K562 (cell line): ENCODE data around the gene ECI1. TPM values are rescaled to one million over a fixed set of nuclear protein-coding genes. Genes with fewer than 3 reads are reported as not detected.

ENCODE experiments used
- ATF3 ChIP-seq, 2 experiments: fragments of 450-650 bp in 1 of 2; sonication (generic) in 1 of 2; formaldehyde crosslinking in 1 of 2; IDR thresholded peaks in 1 of 2; conservative IDR thresholded peaks in 1 of 2; 2 replicates each; pipeline versions ENCODE4 v1.6.1 to v1.8.1; 2016 to 2023; ENCODE audit warnings: mild to moderate bottlenecking in 2 of 2, moderate library complexity in 2 of 2, inconsistent platforms in 1 of 2, missing genetic modification reagents in 1 of 2
- PHF8 ChIP-seq: fragments of 200-600 bp; sonication (generic); IDR thresholded peaks from 2 replicates; pipeline ENCODE4 v1.6.1; 2012; ENCODE audit warnings: mixed run types, mild to moderate bottlenecking, inconsistent platforms, low read length, moderate library complexity, borderline replicate concordance
- TAF15 ChIP-seq: fragments of 200-400 bp; formaldehyde crosslinking; IDR thresholded peaks from 2 replicates; pipeline ENCODE4 v1.6.1; 2017; ENCODE audit warnings: mild to moderate bottlenecking, low read depth, low read length, moderate library complexity
- UBTF ChIP-seq, 2 experiments: IDR thresholded peaks; 2 replicates each; pipeline ENCODE4 v1.6.1; 2012; ENCODE audit warnings: improper control_type of control experiment in 2 of 2, low read depth in 2 of 2, low read length in 2 of 2, borderline replicate concordance in 1 of 2
- YY1 ChIP-seq, 3 experiments: IDR thresholded peaks; 2 replicates each; pipeline ENCODE4 v1.6.1; 2011; ENCODE audit warnings: low read length in 2 of 3, mild to moderate bottlenecking in 2 of 3, moderate library complexity in 2 of 3, borderline replicate concordance in 1 of 3, control low read depth in 1 of 3, low read depth in 1 of 3; ENCODE audit not compliant: insufficient read depth in 3 of 3, insufficient replicate concordance in 2 of 3, control insufficient read depth in 1 of 3, insufficient read length in 1 of 3; ENCODE audit errors: extremely low read depth in 1 of 3
- polyA plus RNA-seq, 8 experiments: library from polyadenylated mRNA; depleted of rRNA in 4 of 8; stranded (reverse) in 5 of 8; unstranded in 3 of 8; fragments of >200 nt; fragmentation: Nextera tagmentation in 2 of 8; fragmentation: Illumina TruSeq in 1 of 8; extraction: Ambion mirVana in 2 of 8; extraction: Trizol in 1 of 8; gene quantifications; 2 replicates each; pipeline versions ENCODE4 v1.2.1 to v1.2.3, GENCODE V29; 2011 to 2014; ENCODE audit warnings: inconsistent platforms in 1 of 8, missing spikeins in 1 of 8
- total RNA-seq, 7 experiments: library from RNA; depleted of rRNA in 6 of 7; stranded (reverse); fragments of >200 nt in 6 of 7; fragmentation: Illumina TruSeq in 2 of 7; extraction: Trizol in 2 of 7; gene quantifications; 2 replicates each; pipeline versions ENCODE4 v1.2.1 to v1.2.3, GENCODE V29; 2011 to 2021; ENCODE audit warnings: low replicate concordance in 1 of 7

The ECI1 gene
- total and polyA plus RNA-seq, 9 of the 15 experiments (the other 6 are each of a cell fraction or from before 2014, with no cell fraction given) = 4.7 to 189 (median 54.0) TPM

GRCh38 chr16:2196162-2196980 lies 55.0 kb downstream of the ECI1 start, which contains the start of gene CASKIN1 (continued):
- TF ChIP-seq PHF8 = peak; percentile 36; the same call in 1 of the 2 replicates
- TF ChIP-seq UBTF (IDR thresholded peaks at IDR 0.05; ENCODE audit: borderline replicate concordance in 1 of 2, low read depth in 2 of 2, low read length in 2 of 2) = 0 out of 4 replicates have a peak, but pooled peaks of 1 of the 2 experiments have one; percentile 66
- TF ChIP-seq YY1 (IDR thresholded peaks at IDR 0.05; ENCODE audit: borderline replicate concordance in 1 of 3, control insufficient read depth in 1 of 3, extremely low read depth in 1 of 3, insufficient read depth in 3 of 3, insufficient read length in 1 of 3, insufficient replicate concordance in 2 of 3, low read depth in 1 of 3, low read length in 2 of 3) = peak in 1 of 3 experiments; percentile 14
- no peak for TF ChIP-seq ATF3 (IDR thresholded peaks at IDR 0.05)
- no peak for TF ChIP-seq ATF3 (CRISPR knock-in tag; conservative IDR thresholded peaks at IDR 0.05)
- TF ChIP-seq TAF15 = no peak
